GM19324 (cell line): ENCODE data around the gene PPP1R14C.

ENCODE experiments used
- ATAC-seq: cut with Tn5 transposase; IDR thresholded peaks from one replicate; pipeline ENCODE4 v1.9.1; 2021; ENCODE audit warnings: mild to moderate bottlenecking, moderate library complexity; ENCODE audit not compliant: unreplicated experiment, low FRiP score

Gene PPP1R14C

DNA sequence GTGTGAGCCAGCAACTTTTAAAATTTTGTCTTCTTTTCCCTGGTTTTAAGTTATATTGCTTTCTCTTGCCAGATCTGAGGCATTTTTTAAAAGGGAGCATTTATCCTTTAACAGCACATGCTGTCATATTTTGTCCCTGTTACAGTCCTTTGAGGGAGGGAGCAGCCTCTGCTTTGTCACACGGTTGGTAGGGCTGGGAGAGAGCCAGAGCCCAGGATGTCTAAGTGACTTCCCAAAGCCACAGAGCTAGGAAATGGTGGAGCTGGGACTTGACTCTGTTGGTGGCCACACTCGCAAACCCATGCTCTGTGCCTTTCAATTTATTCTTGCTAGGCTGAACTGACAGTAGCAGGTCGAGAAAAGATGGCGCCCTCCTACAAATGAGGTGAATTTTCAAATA is 145.6 kb downstream of the PPP1R14C start:
- ATAC-seq, result no peak

DNA sequence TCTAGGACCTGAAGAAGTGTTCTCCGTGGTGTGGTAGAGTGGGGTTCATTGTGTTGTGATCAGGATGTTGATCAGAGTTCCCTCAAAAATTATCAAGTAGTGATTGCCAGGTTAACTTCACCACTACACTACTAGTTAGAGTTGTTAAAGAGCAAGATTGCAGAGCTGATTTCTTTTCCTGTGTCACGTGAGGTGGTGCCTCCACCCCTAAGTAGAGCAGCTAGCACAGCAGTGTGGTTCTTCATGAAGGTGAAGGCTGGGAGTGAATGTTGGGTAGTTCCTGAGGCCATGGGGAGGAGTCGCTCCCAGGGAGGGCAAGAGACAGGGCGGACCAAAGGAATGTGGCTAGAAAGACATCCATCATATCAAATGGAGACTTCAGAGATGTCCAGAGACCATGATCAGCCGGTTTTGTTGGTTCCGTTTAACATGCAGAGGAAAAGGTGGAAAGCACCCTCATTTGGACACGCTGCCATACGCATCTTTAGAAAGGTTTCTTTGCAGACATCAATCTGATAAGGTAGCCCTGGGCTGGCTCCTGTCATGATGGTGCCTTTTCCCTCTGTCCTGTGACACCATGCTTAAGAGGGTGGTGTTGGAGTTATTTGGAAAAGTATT is 146.7 kb downstream of the PPP1R14C start:
- ATAC-seq, result no peak

GRCh38 chr6:150290429-150290828 is 147.6 kb downstream of the PPP1R14C start:
- no peak for ATAC-seq

- ATAC-seq, result no peak
Observed at GRCh38 chr6:150291968-150292710, 149.3 kb downstream of the PPP1R14C start.

- no peak for ATAC-seq
Observed at GRCh38 chr6:150293019-150293418, 150.2 kb downstream of the PPP1R14C start.

GRCh38 chr6:150293423-150294173 is 150.8 kb downstream of the PPP1R14C start:
- ATAC-seq, result no peak

DNA sequence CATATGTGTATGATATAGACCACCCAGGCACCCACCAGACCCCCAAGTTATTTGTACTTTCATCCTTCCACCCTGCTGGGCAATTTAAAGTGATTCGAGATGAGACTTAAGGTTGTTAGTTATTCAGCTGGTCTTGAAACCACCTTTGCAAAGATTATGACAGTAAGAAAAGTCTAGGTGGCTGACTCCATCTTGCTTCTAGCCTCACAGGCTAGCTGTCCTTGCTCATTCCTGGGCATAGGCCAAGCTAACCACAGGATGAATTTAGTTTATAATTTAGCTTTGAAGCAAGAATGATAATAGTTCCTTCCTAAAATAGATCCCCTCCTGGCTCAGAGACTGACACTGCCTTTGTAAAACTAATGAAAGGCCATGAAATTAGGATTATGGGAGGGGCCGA is 154.0 kb downstream of the PPP1R14C start:
- no peak for ATAC-seq

GRCh38 chr6:150297327-150298029 is 154.6 kb downstream of the PPP1R14C start:
- ATAC-seq, result no peak

- no peak for ATAC-seq
Observed at GRCh38 chr6:150298030-150298380, 155.2 kb downstream of the PPP1R14C start.

GRCh38 chr6:150298676-150299075 is 155.8 kb downstream of the PPP1R14C start:
- ATAC-seq, result no peak
